Measurements from ENCODE around the gene FAM131B. TPM values are rescaled to one million over a fixed set of nuclear protein-coding genes. Genes with fewer than 3 reads are reported as not detected.

FAM131B gene
- total and polyA plus RNA-seq, 2 of the 8 experiments (the other 6 are each of a cell fraction or from before 2014, with no cell fraction given), result 23.1 to 38.2 TPM

- Histone ChIP-seq H3K14ac (ENCODE audit: insufficient read length) (no peak overlapping the region), H3K79me2 (ENCODE audit: control insufficient read depth in 1 of 2, insufficient read depth in 2 of 2, low read length in 2 of 2) (peaks cover 0 to 9% of the 10 kb centered on the region in 2 experiments; a peak in 2 of 4 replicates), H4K8ac (ENCODE audit: extremely low read depth, insufficient read depth, low read length) (peak overlapping the region; percentile 65), H3K4me1 (replicated peaks in 1 of 4; ENCODE audit: control insufficient read depth in 3 of 4, insufficient read depth in 4 of 4, low read length in 3 of 4) (peaks cover 0 to 5% (median 0%) of the 10 kb centered on the region in 4 experiments; a peak in 3 of 7 replicates), H2BK5ac (ENCODE audit: low read depth, low read length) (no peak overlapping the region), H3K9me3 (ENCODE audit: insufficient read depth in 2 of 2, low read depth in 1 of 2, low read length in 1 of 2) (no peaks in the 10 kb centered on the region), H4K20me1 (replicated peaks in 1 of 2; ENCODE audit: control insufficient read depth in 1 of 2, insufficient read depth in 2 of 2, low read length in 2 of 2) (peaks cover 40 to 56% of the 10 kb centered on the region in 2 experiments), H2BK120ac (replicated peaks; ENCODE audit: low read depth, low read length) (no peak overlapping the region), H3K4ac (replicated peaks; ENCODE audit: insufficient read length, low read depth, low read length) (no peak overlapping the region), H4K91ac (replicated peaks; ENCODE audit: insufficient read length, low read length) (no peak overlapping the region), H3K27me3 (replicated peaks in 1 of 4; ENCODE audit: control insufficient read depth in 3 of 4, extremely low read depth in 1 of 4, insufficient read depth in 3 of 4, low read length in 3 of 4) (no peaks in the 10 kb centered on the region), H3K36me3 (ENCODE audit: control insufficient read depth in 2 of 4, insufficient read depth in 4 of 4, low read length in 3 of 4) (peaks cover 26 to 76% (median 63%) of the 10 kb centered on the region in 4 experiments), H3K4me2 (ENCODE audit: insufficient read depth in 1 of 2, low read depth in 2 of 2, low read length in 2 of 2) (no peak overlapping the region), H3K23me2 (ENCODE audit: low read depth, low read length) (peaks cover 2% of the 10 kb centered on the region; the same call in 1 of the 2 replicates), H2BK20ac (ENCODE audit: low read length) (no peak overlapping the region), H3K79me1 (ENCODE audit: low read depth, low read length) (peaks cover 16% of the 10 kb centered on the region), H2BK15ac (ENCODE audit: low read length) (no peak overlapping the region), H2BK12ac (ENCODE audit: low read depth, low read length) (no peak overlapping the region), H2AFZ (ENCODE audit: low read length) (no peak overlapping the region), H3K27ac (ENCODE audit: low read depth, low read length) (no peak overlapping the region), H3K18ac (ENCODE audit: extremely low read depth, low read length) (no peak overlapping the region), H3K4me3 (ENCODE audit: extremely low read depth in 1 of 4, insufficient read depth in 2 of 4, low read depth in 3 of 4, low read length in 4 of 4) (no peak overlapping the region), H3K23ac (ENCODE audit: insufficient read length) (no peak overlapping the region), H3K9ac (replicated peaks in 1 of 4; ENCODE audit: extremely low read depth in 1 of 4, low read depth in 3 of 4, low read length in 3 of 4) (no peak overlapping the region), H3K56ac (replicated peaks; ENCODE audit: insufficient read length, low read depth, low read length) (no peak overlapping the region), H2AK5ac (ENCODE audit: low read depth, low read length) (no peak overlapping the region), H4K5ac (ENCODE audit: insufficient read length, low read depth, low read length) (no peak overlapping the region)
- ChIA-PET CTCF (ENCODE audit: partially characterized antibody) (interaction anchor here (0.6 to 23.5 kb wide), 8 partner anchors 14 to 148 kb away, joined by 3 to 359 read pairs (median 15); partner anchors contain the start of genes EPHA1 and ZYX), POLR2A (ENCODE audit: partially characterized antibody) (interaction anchor here (1.3 to 25.2 kb wide), 11 partner anchors 13 to 90 kb away, joined by 3 to 518 read pairs (median 12); partner anchors contain the start of genes EPHA1, FAM131B and ZYX)
- TF ChIP-seq POLR2A (IDR thresholded peaks at IDR 0.05; ENCODE audit: control extremely low read depth in 1 of 2, low read depth in 2 of 2, low read length in 2 of 2) (peak in 1 of 2 experiments; percentile 93; a peak in 2 of 3 replicates), USF2 (IDR thresholded peaks at IDR 0.05; ENCODE audit: low read length) (0 out of 2 replicates have a peak, but pooled peaks have one; percentile 1), CBX8 (IDR thresholded peaks at IDR 0.05; ENCODE audit: borderline replicate concordance, low read depth, low read length) (no peak), GTF2F1 (IDR thresholded peaks at IDR 0.05; ENCODE audit: borderline replicate concordance, low read depth, low read length) (no peak), HDAC6 (IDR thresholded peaks at IDR 0.05; ENCODE audit: low read depth, low read length) (no peak), POLR2AphosphoS5 (IDR thresholded peaks at IDR 0.05; ENCODE audit: low read depth, low read length) (peak; percentile 94)
- no peak for FAIRE-seq
- WGBS, 2 experiments (ENCODE audit: extremely low coverage in 1 of 2, insufficient coverage in 1 of 2, insufficient read length in 1 of 2, insufficient replicate concordance in 2 of 2, low coverage in 1 of 2, low lambda C conversion rate in 2 of 2, missing lambda C conversion rate in 1 of 2), result 92% methylated on average over 10 of the region's 10 CpGs; no CpG with 5 or more reads in 1 of the 2 experiments
- DNase-seq (ENCODE audit: low read depth in 1 of 2, low spot score in 2 of 2), result no peak
These were observed 27.7 kb upstream of the FAM131B start for GRCh38 chr7:143390104-143390772.
